Measurements from ENCODE around the gene ABHD12B.

ABHD12B gene

GRCh38 chr14:50839048-50839447 is 32.8 kb upstream of the ABHD12B start:
- DNase-seq (ENCODE audit: low read depth, low spot score): no peak

GRCh38 chr14:50839691-50840090 is 32.2 kb upstream of the ABHD12B start:
- DNase-seq (ENCODE audit: low read depth, low spot score): no peak

- DNase-seq (ENCODE audit: low read depth, low spot score): no peak
These were observed 27.5 kb upstream of the ABHD12B start for GRCh38 chr14:50844391-50844790.

GRCh38 chr14:50845166-50845565 is 26.7 kb upstream of the ABHD12B start:
- DNase-seq (ENCODE audit: low read depth, low spot score): no peak

- DNase-seq (ENCODE audit: low read depth, low spot score): no peak
These were observed 25.5 kb upstream of the ABHD12B start for GRCh38 chr14:50846226-50846880.

GRCh38 chr14:50853891-50854290 is 18.0 kb upstream of the ABHD12B start:
- no peak for DNase-seq (ENCODE audit: low read depth, low spot score)

- no peak for DNase-seq (ENCODE audit: low read depth, low spot score)
These were observed 17.3 kb upstream of the ABHD12B start for GRCh38 chr14:50854521-50854920.

GRCh38 chr14:50855558-50855957 is 16.3 kb upstream of the ABHD12B start:
- DNase-seq (ENCODE audit: low read depth, low spot score): no peak

- DNase-seq (ENCODE audit: low read depth, low spot score): no peak
These were observed 15.2 kb upstream of the ABHD12B start for GRCh38 chr14:50856660-50857059.

GRCh38 chr14:50859296-50859624 is 12.6 kb upstream of the ABHD12B start:
- DNase-seq (ENCODE audit: low read depth, low spot score): no peak

GRCh38 chr14:50860478-50861086 is 11.3 kb upstream of the ABHD12B start:
- no peak for DNase-seq (ENCODE audit: low read depth, low spot score)

- no peak for DNase-seq (ENCODE audit: low read depth, low spot score)
These were observed 9.8 kb upstream of the ABHD12B start for GRCh38 chr14:50862036-50862570.

- no peak for DNase-seq (ENCODE audit: low read depth, low spot score)
These were observed 7.6 kb upstream of the ABHD12B start for GRCh38 chr14:50864237-50864636.

GRCh38 chr14:50864946-50865345 is 6.9 kb upstream of the ABHD12B start:
- no peak for DNase-seq (ENCODE audit: low read depth, low spot score)

- DNase-seq (ENCODE audit: low read depth, low spot score): no peak
These were observed 6.3 kb upstream of the ABHD12B start for GRCh38 chr14:50865391-50866076.

GRCh38 chr14:50871228-50871627 is 625 bp upstream of the ABHD12B start:
- no peak for DNase-seq (ENCODE audit: low read depth, low spot score)

GRCh38 chr14:50874757-50875156 is 2.9 kb downstream of the ABHD12B start:
- DNase-seq (ENCODE audit: low read depth, low spot score): no peak

- peak; percentile 47 for DNase-seq (ENCODE audit: low read depth, low spot score)
These were observed 3.7 kb downstream of the ABHD12B start for GRCh38 chr14:50875359-50876070.

GRCh38 chr14:50882932-50883826 is 11.3 kb downstream of the ABHD12B start:
- DNase-seq (ENCODE audit: low read depth, low spot score): no peak

- DNase-seq (ENCODE audit: low read depth, low spot score): no peak
These were observed 12.0 kb downstream of the ABHD12B start for GRCh38 chr14:50883827-50884197.

- DNase-seq (ENCODE audit: low read depth, low spot score): no peak
These were observed 15.6 kb downstream of the ABHD12B start for GRCh38 chr14:50887476-50887875.

All from brain pericyte (primary cell).